GM18498 (cell line): ENCODE results near the gene KCNT1.

Experiments used
- ATAC-seq: cut with Tn5 transposase; IDR thresholded peaks from one replicate; pipeline ENCODE4 v1.9.1; 2021; ENCODE audit warnings: mild to moderate bottlenecking, moderate library complexity; ENCODE audit not compliant: unreplicated experiment

Gene KCNT1

GRCh38 chr9:135777623-135778177, 75.7 kb downstream of the KCNT1 start:
- ATAC-seq: no peak

GRCh38 chr9:135778421-135778820, 76.4 kb downstream of the KCNT1 start:
- ATAC-seq: no peak

GRCh38 chr9:135779571-135779970, 77.6 kb downstream of the KCNT1 start:
- ATAC-seq: no peak

- ATAC-seq: no peak
Measured at GRCh38 chr9:135780086-135780485, 78.1 kb downstream of the KCNT1 start.

- no peak for ATAC-seq
Measured at GRCh38 chr9:135780626-135781025, 78.6 kb downstream of the KCNT1 start.

GRCh38 chr9:135782946-135783345, 81.0 kb downstream of the KCNT1 start:
- no peak for ATAC-seq

GRCh38 chr9:135783540-135784245, 81.7 kb downstream of the KCNT1 start:
- no peak for ATAC-seq

- ATAC-seq: no peak
Measured at GRCh38 chr9:135785013-135785575, 83.1 kb downstream of the KCNT1 start.

GRCh38 chr9:135786146-135786690, 84.2 kb downstream of the KCNT1 start:
- no peak for ATAC-seq

- ATAC-seq: no peak
Measured at GRCh38 chr9:135787317-135787716, 85.3 kb downstream of the KCNT1 start.

GRCh38 chr9:135787776-135788575, 86.0 kb downstream of the KCNT1 start:
- no peak for ATAC-seq

GRCh38 chr9:135788576-135789300, 86.8 kb downstream of the KCNT1 start:
- no peak for ATAC-seq

GRCh38 chr9:135789838-135790291, 87.9 kb downstream of the KCNT1 start:
- ATAC-seq: no peak

GRCh38 chr9:135790356-135790755, 88.4 kb downstream of the KCNT1 start:
- ATAC-seq: no peak

- no peak for ATAC-seq
Measured at GRCh38 chr9:135790850-135791249, 88.9 kb downstream of the KCNT1 start.

- no peak for ATAC-seq
Measured at GRCh38 chr9:135791431-135792267, 89.7 kb downstream of the KCNT1 start.

GRCh38 chr9:135792268-135793128, 90.5 kb downstream of the KCNT1 start:
- no peak for ATAC-seq

GRCh38 chr9:135793221-135794056, 91.5 kb downstream of the KCNT1 start:
- no peak for ATAC-seq
